ENCODE measurements around the gene HLA-DPB1. TPM values are rescaled to one million over a fixed set of nuclear protein-coding genes. Genes with fewer than 3 reads are reported as not detected.

Gene HLA-DPB1
- total and polyA plus RNA-seq, 2 donors (not counting 1 experiment from before 2014, with no cell fraction given): 1.3 to 11.5 TPM

GRCh38 chr6:33088258-33088930 is 12.6 kb downstream of the HLA-DPB1 start:
- no peaks in the 10 kb centered on the region for H4K20me1 ChIP-seq (ENCODE audit: control insufficient read depth, extremely low read depth, insufficient read depth, low read length)
- H3K79me2 ChIP-seq (ENCODE audit: control insufficient read depth, insufficient read depth, low read length): no peaks in the 10 kb centered on the region
- peak in 1 of 2 donors; percentile 1 for DNase-seq (ENCODE audit: low read depth in 2 of 2)
- H3K9me3 ChIP-seq (ENCODE audit: control insufficient read depth, insufficient read depth, low read depth, low read length): no peaks in the 10 kb centered on the region
- H3K27ac ChIP-seq (ENCODE audit: insufficient read depth, low read length): no peak overlapping the region
- H3K27me3 ChIP-seq (ENCODE audit: control insufficient read depth, insufficient read depth, low read length): peaks cover 2% of the 10 kb centered on the region
- no peak overlapping the region for H3K4me3 ChIP-seq (replicated peaks in 1 of 4; ENCODE audit: control extremely low read depth in 1 of 4, insufficient read depth in 1 of 4, low read depth in 3 of 4, low read length in 4 of 4)
- H3K4me2 ChIP-seq (ENCODE audit: extremely low read depth, insufficient read depth, low read length): no peak overlapping the region
- no peaks in the 10 kb centered on the region for H3K36me3 ChIP-seq (ENCODE audit: control insufficient read depth, insufficient read depth, low read length)
- H3K4me1 ChIP-seq (ENCODE audit: control insufficient read depth, extremely low read depth, insufficient read depth, low read length): no peaks in the 10 kb centered on the region
- no peak for TF ChIP-seq CTCF (conservative IDR thresholded peaks at IDR 0.05 in 1 of 2, IDR thresholded peaks at IDR 0.05 in 1 of 2; ENCODE audit: low read depth in 1 of 2, low read length in 2 of 2)
- no peak for TF ChIP-seq EZH2 (IDR thresholded peaks at IDR 0.05; ENCODE audit: low read length, missing control alignments)
- H3K9ac ChIP-seq (ENCODE audit: insufficient read depth, low read length): no peak overlapping the region
- no peak overlapping the region for H2AFZ ChIP-seq (ENCODE audit: low read length)

GRCh38 chr6:33088931-33089620 is 13.3 kb downstream of the HLA-DPB1 start:
- no peak overlapping the region for H3K4me3 ChIP-seq (replicated peaks in 1 of 4; ENCODE audit: control extremely low read depth in 1 of 4, insufficient read depth in 1 of 4, low read depth in 3 of 4, low read length in 4 of 4)
- H4K20me1 ChIP-seq (ENCODE audit: control insufficient read depth, extremely low read depth, insufficient read depth, low read length): no peaks in the 10 kb centered on the region
- no peak overlapping the region for H3K4me2 ChIP-seq (ENCODE audit: extremely low read depth, insufficient read depth, low read length)
- DNase-seq (ENCODE audit: low read depth in 2 of 2): no peak
- H3K27ac ChIP-seq (ENCODE audit: insufficient read depth, low read length): no peak overlapping the region
- no peaks in the 10 kb centered on the region for H3K9me3 ChIP-seq (ENCODE audit: control insufficient read depth, insufficient read depth, low read depth, low read length)
- H3K79me2 ChIP-seq (ENCODE audit: control insufficient read depth, insufficient read depth, low read length): no peaks in the 10 kb centered on the region
- no peaks in the 10 kb centered on the region for H3K36me3 ChIP-seq (ENCODE audit: control insufficient read depth, insufficient read depth, low read length)
- H3K27me3 ChIP-seq (ENCODE audit: control insufficient read depth, insufficient read depth, low read length): peaks cover 6% of the 10 kb centered on the region
- no peak for TF ChIP-seq CTCF (conservative IDR thresholded peaks at IDR 0.05 in 1 of 2, IDR thresholded peaks at IDR 0.05 in 1 of 2; ENCODE audit: low read depth in 1 of 2, low read length in 2 of 2)
- no peak for TF ChIP-seq EZH2 (IDR thresholded peaks at IDR 0.05; ENCODE audit: low read length, missing control alignments)
- no peaks in the 10 kb centered on the region for H3K4me1 ChIP-seq (ENCODE audit: control insufficient read depth, extremely low read depth, insufficient read depth, low read length)
- no peak overlapping the region for H2AFZ ChIP-seq (ENCODE audit: low read length)
- no peak overlapping the region for H3K9ac ChIP-seq (ENCODE audit: insufficient read depth, low read length)

GRCh38 chr6:33091957-33092356 is 16.2 kb downstream of the HLA-DPB1 start:
- DNase-seq (ENCODE audit: low read depth in 2 of 2): no peak

More at GRCh38 chr6:33091957-33092356, 16.2 kb downstream of the HLA-DPB1 start:
- TF ChIP-seq EZH2 (IDR thresholded peaks at IDR 0.05; ENCODE audit: low read length, missing control alignments) (no peak), CTCF (conservative IDR thresholded peaks at IDR 0.05 in 1 of 2, IDR thresholded peaks at IDR 0.05 in 1 of 2; ENCODE audit: low read depth in 1 of 2, low read length in 2 of 2) (peak in 1 of 2 donors; percentile 37)
- Histone ChIP-seq H3K4me2 (ENCODE audit: extremely low read depth, insufficient read depth, low read length) (no peak overlapping the region), H3K27me3 (ENCODE audit: control insufficient read depth, insufficient read depth, low read length) (peaks cover 11% of the 10 kb centered on the region), H3K36me3 (ENCODE audit: control insufficient read depth, insufficient read depth, low read length) (no peaks in the 10 kb centered on the region), H3K27ac (ENCODE audit: insufficient read depth, low read length) (no peak overlapping the region), H4K20me1 (ENCODE audit: control insufficient read depth, extremely low read depth, insufficient read depth, low read length) (no peaks in the 10 kb centered on the region), H2AFZ (ENCODE audit: low read length) (no peak overlapping the region), H3K4me1 (ENCODE audit: control insufficient read depth, extremely low read depth, insufficient read depth, low read length) (no peaks in the 10 kb centered on the region), H3K4me3 (replicated peaks in 1 of 4; ENCODE audit: control extremely low read depth in 1 of 4, insufficient read depth in 1 of 4, low read depth in 3 of 4, low read length in 4 of 4) (no peak overlapping the region), H3K9ac (ENCODE audit: insufficient read depth, low read length) (no peak overlapping the region), H3K9me3 (ENCODE audit: control insufficient read depth, insufficient read depth, low read depth, low read length) (no peaks in the 10 kb centered on the region), H3K79me2 (ENCODE audit: control insufficient read depth, insufficient read depth, low read length) (no peaks in the 10 kb centered on the region)
